ENCODE data around the gene POLR2L.

- TF ChIP-seq ZFP30 (CRISPR knock-in tag; IDR thresholded peaks at IDR 0.05), result no peak
- TF ChIP-seq, protein P1, sequence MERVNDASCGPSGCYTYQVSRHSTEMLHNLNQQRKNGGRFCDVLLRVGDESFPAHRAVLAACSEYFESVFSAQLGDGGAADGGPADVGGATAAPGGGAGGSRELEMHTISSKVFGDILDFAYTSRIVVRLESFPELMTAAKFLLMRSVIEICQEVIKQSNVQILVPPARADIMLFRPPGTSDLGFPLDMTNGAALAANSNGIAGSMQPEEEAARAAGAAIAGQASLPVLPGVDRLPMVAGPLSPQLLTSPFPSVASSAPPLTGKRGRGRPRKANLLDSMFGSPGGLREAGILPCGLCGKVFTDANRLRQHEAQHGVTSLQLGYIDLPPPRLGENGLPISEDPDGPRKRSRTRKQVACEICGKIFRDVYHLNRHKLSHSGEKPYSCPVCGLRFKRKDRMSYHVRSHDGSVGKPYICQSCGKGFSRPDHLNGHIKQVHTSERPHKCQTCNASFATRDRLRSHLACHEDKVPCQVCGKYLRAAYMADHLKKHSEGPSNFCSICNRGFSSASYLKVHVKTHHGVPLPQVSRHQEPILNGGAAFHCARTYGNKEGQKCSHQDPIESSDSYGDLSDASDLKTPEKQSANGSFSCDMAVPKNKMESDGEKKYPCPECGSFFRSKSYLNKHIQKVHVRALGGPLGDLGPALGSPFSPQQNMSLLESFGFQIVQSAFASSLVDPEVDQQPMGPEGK (CRISPR knock-in tag; IDR thresholded peaks at IDR 0.05; ENCODE audit: borderline replicate concordance), result no peak
- TF ChIP-seq RARB (CRISPR knock-in tag; IDR thresholded peaks at IDR 0.05), result no peak
- TF ChIP-seq ARNTL (CRISPR knock-in tag; IDR thresholded peaks at IDR 0.05; ENCODE audit: borderline replicate concordance, low read depth), result no peak
- TF ChIP-seq PPARA (CRISPR knock-in tag; IDR thresholded peaks at IDR 0.05; ENCODE audit: borderline replicate concordance), result no peak
- TF ChIP-seq CREB5 (CRISPR knock-in tag; IDR thresholded peaks at IDR 0.05; ENCODE audit: low read depth), result no peak
Observed at GRCh38 chr11:820655-821511, 21.4 kb downstream of the POLR2L start.

Data from SK-N-SH treated with all-trans-retinoic acid at 6 μM for 48 hours (cell line).